ENCODE results near the gene KCNJ5. TPM values are rescaled to one million over a fixed set of nuclear protein-coding genes. Genes with fewer than 3 reads are reported as not detected.

The KCNJ5 gene
- total RNA-seq, 1 donor = 0.36 TPM

GRCh38 chr11:128894685-128895084 is 3.5 kb downstream of the KCNJ5 start:
- peaks cover 15% of the 10 kb centered on the region for H3K27me3 ChIP-seq (ENCODE audit: insufficient read depth, low read length)
- H3K27ac ChIP-seq (ENCODE audit: low read depth, low read length) = no peak overlapping the region
- no peak overlapping the region for H2AFZ ChIP-seq (ENCODE audit: low read length)
- H3K79me2 ChIP-seq (ENCODE audit: insufficient read depth, low read length) = no peaks in the 10 kb centered on the region
- no peaks in the 10 kb centered on the region for H3K9me3 ChIP-seq (ENCODE audit: low read depth, low read length)
- H3K36me3 ChIP-seq (ENCODE audit: insufficient read depth, low read length) = no peaks in the 10 kb centered on the region
- no peak for TF ChIP-seq CTCF (IDR thresholded peaks at IDR 0.05; ENCODE audit: extremely low read depth, low read depth, low read length)
- no peak overlapping the region for H3K4me2 ChIP-seq (ENCODE audit: insufficient read depth, low read length)
- no peak for DNase-seq (ENCODE audit: insufficient read length, low spot score, missing footprints)
- H3K4me3 ChIP-seq (ENCODE audit: insufficient read depth, low read length) = no peak overlapping the region
- H3K4me1 ChIP-seq (ENCODE audit: insufficient read depth, low read length) = peaks cover 7% of the 10 kb centered on the region
- no peaks in the 10 kb centered on the region for H4K20me1 ChIP-seq (ENCODE audit: insufficient read depth, low read length)

- Histone ChIP-seq H3K4me2 (ENCODE audit: insufficient read depth, low read length) (no peak overlapping the region), H3K27me3 (ENCODE audit: insufficient read depth, low read length) (peaks cover 6% of the 10 kb centered on the region), H3K36me3 (ENCODE audit: insufficient read depth, low read length) (no peaks in the 10 kb centered on the region), H3K79me2 (ENCODE audit: insufficient read depth, low read length) (no peaks in the 10 kb centered on the region), H3K4me1 (ENCODE audit: insufficient read depth, low read length) (peaks cover 4% of the 10 kb centered on the region), H4K20me1 (ENCODE audit: insufficient read depth, low read length) (no peaks in the 10 kb centered on the region), H3K9me3 (ENCODE audit: low read depth, low read length) (no peaks in the 10 kb centered on the region), H3K27ac (ENCODE audit: low read depth, low read length) (no peak overlapping the region), H2AFZ (ENCODE audit: low read length) (no peak overlapping the region), H3K4me3 (ENCODE audit: insufficient read depth, low read length) (no peak overlapping the region)
- no peak for DNase-seq (ENCODE audit: insufficient read length, low spot score, missing footprints)
- TF ChIP-seq CTCF (IDR thresholded peaks at IDR 0.05; ENCODE audit: extremely low read depth, low read depth, low read length) = no peak
These were observed 4.4 kb downstream of the KCNJ5 start for GRCh38 chr11:128895526-128895925.

DNA sequence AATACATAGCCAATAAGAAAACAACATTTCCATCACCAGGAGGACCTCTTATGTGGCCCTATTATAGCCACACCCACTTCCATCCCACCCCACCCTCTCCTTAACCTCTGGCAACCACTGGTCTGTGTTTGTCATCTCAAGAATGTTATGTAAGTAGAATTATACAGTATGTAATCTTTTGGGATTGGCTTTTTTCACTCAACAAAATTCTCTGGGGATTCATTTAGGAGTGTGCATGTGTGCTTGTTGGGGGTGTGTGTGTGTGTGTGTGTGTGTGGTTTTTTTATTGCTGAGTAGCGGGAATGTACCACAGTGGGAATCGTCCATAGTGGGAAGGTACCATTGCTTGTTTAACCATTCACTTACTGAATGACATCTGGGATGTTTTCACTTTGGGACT is 5.2 kb downstream of the KCNJ5 start:
- Histone ChIP-seq H3K36me3 (ENCODE audit: insufficient read depth, low read length) (no peaks in the 10 kb centered on the region), H3K27ac (ENCODE audit: low read depth, low read length) (no peak overlapping the region), H4K20me1 (ENCODE audit: insufficient read depth, low read length) (no peaks in the 10 kb centered on the region), H2AFZ (ENCODE audit: low read length) (no peak overlapping the region), H3K4me1 (ENCODE audit: insufficient read depth, low read length) (no peaks in the 10 kb centered on the region), H3K9me3 (ENCODE audit: low read depth, low read length) (no peaks in the 10 kb centered on the region), H3K4me3 (ENCODE audit: insufficient read depth, low read length) (no peak overlapping the region), H3K79me2 (ENCODE audit: insufficient read depth, low read length) (no peaks in the 10 kb centered on the region), H3K4me2 (ENCODE audit: insufficient read depth, low read length) (no peak overlapping the region), H3K27me3 (ENCODE audit: insufficient read depth, low read length) (peaks cover 3% of the 10 kb centered on the region)
- no peak for TF ChIP-seq CTCF (IDR thresholded peaks at IDR 0.05; ENCODE audit: extremely low read depth, low read depth, low read length)
- DNase-seq (ENCODE audit: insufficient read length, low spot score, missing footprints) = no peak

GRCh38 chr11:128897826-128898225 is 6.7 kb downstream of the KCNJ5 start:
- Histone ChIP-seq H3K27ac (ENCODE audit: low read depth, low read length) (no peak overlapping the region), H3K79me2 (ENCODE audit: insufficient read depth, low read length) (no peaks in the 10 kb centered on the region), H2AFZ (ENCODE audit: low read length) (no peak overlapping the region), H3K4me3 (ENCODE audit: insufficient read depth, low read length) (no peak overlapping the region), H3K36me3 (ENCODE audit: insufficient read depth, low read length) (no peaks in the 10 kb centered on the region), H3K4me2 (ENCODE audit: insufficient read depth, low read length) (no peak overlapping the region), H3K27me3 (ENCODE audit: insufficient read depth, low read length) (no peaks in the 10 kb centered on the region), H3K9me3 (ENCODE audit: low read depth, low read length) (no peaks in the 10 kb centered on the region), H4K20me1 (ENCODE audit: insufficient read depth, low read length) (no peaks in the 10 kb centered on the region), H3K4me1 (ENCODE audit: insufficient read depth, low read length) (peaks cover 8% of the 10 kb centered on the region)
- TF ChIP-seq CTCF (IDR thresholded peaks at IDR 0.05; ENCODE audit: extremely low read depth, low read depth, low read length) = no peak
- DNase-seq (ENCODE audit: insufficient read length, low spot score, missing footprints) = no peak
